Endothelial cell of umbilical vein (primary cell): Measurements from ENCODE around the gene SUSD5. TPM values are rescaled to one million over a fixed set of nuclear protein-coding genes. Genes with fewer than 3 reads are reported as not detected.

ENCODE experiments used
- BruUV-seq: library from RNA; stranded (reverse); fragments of 400-500 nt; replicated peaks from 2 replicates; lab custom pipeline; 2021; lab: Mats Ljungman, UMichigan
- CTCF ChIA-PET: fragments of 300-600, 350-600 bp; sonication (Branson Sonifier 250); formaldehyde crosslinking; loops from one replicate; lab custom pipeline; 2021; ENCODE audit warnings: antibody characterized with exemption, inconsistent platforms; lab: Charles Lee
- POLR2A ChIA-PET: fragments of 300-600, 350-600 bp; sonication (Branson Sonifier 250); formaldehyde crosslinking; loops from one replicate; lab custom pipeline; 2021; ENCODE audit warnings: antibody characterized with exemption, inconsistent platforms; lab: Charles Lee
- DNase-seq: peaks from one replicate; pipeline ENCODE4 v3.0.0-alpha.2; 2011; ENCODE audit warnings: low read depth, low spot score
- FAIRE-seq: peaks from 2 replicates; lab custom pipeline; 2011; peaks lifted over from hg19 to GRCh38; lab: Jason Lieb, UNC
- H2AFZ ChIP-seq: 2 replicates; pipeline ENCODE4 v1.6.0; 2012; ENCODE audit warnings: low read depth, low read length, control low read depth, inconsistent platforms
- H3K27ac ChIP-seq: 2 replicates; pipeline ENCODE4 v1.5.1; 2011; ENCODE audit warnings: low read depth, mild to moderate bottlenecking, control low read depth, low read length, moderate library complexity; ENCODE audit not compliant: insufficient read depth
- H3K27me3 ChIP-seq, 2 experiments: 2 replicates each; pipeline versions ENCODE4 v1.6.0 to v1.6.1; 2011; ENCODE audit warnings: low read length in 2 of 2, mixed read lengths in 1 of 2; ENCODE audit not compliant: control insufficient read depth in 2 of 2, insufficient read depth in 2 of 2
- H3K36me3 ChIP-seq, 2 experiments: 2 replicates in 1 of 2; 3 replicates in 1 of 2; pipeline ENCODE4 v1.5.1; 2011; ENCODE audit warnings: low read length in 2 of 2, mild to moderate bottlenecking in 1 of 2, moderate library complexity in 1 of 2; ENCODE audit not compliant: control insufficient read depth in 2 of 2, insufficient read depth in 2 of 2; ENCODE audit errors: extremely low read depth in 1 of 2
- H3K4me1 ChIP-seq: 3 replicates; pipeline ENCODE4 v1.5.1; 2011; ENCODE audit warnings: mild to moderate bottlenecking, low read length; ENCODE audit not compliant: control insufficient read depth, insufficient read depth; ENCODE audit errors: extremely low read depth
- H3K4me2 ChIP-seq: 2 replicates; pipeline ENCODE4 v1.6.1; 2011; ENCODE audit warnings: low read length, control low read depth, mixed read lengths; ENCODE audit not compliant: insufficient read depth
- H3K4me3 ChIP-seq, 3 experiments: fragments of 200-600 bp in 1 of 3; sonication (generic), shearing (Covaris generic) in 1 of 3; replicated peaks in 1 of 3; 2 replicates each; pipeline ENCODE4 v1.5.1; 2011 to 2016; ENCODE audit warnings: control low read depth in 3 of 3, low read length in 3 of 3, mild to moderate bottlenecking in 2 of 3, inconsistent platforms in 1 of 3, low read depth in 1 of 3, moderate library complexity in 1 of 3; ENCODE audit not compliant: insufficient read depth in 1 of 3
- H3K79me2 ChIP-seq: 2 replicates; pipeline ENCODE4 v1.6.0; 2012; ENCODE audit warnings: low read length, inconsistent platforms; ENCODE audit not compliant: control insufficient read depth, insufficient read depth
- H3K9ac ChIP-seq: replicated peaks from 2 replicates; pipeline ENCODE3; 2011; ENCODE audit warnings: low read length, control low read depth; ENCODE audit not compliant: insufficient read depth; ENCODE audit errors: extremely low read depth
- H3K9me1 ChIP-seq: replicated peaks from 3 replicates; pipeline ENCODE4 v1.6.0; 2011; ENCODE audit warnings: mild to moderate bottlenecking, low read length; ENCODE audit not compliant: control insufficient read depth, insufficient read depth; ENCODE audit errors: extremely low read depth
- H3K9me3 ChIP-seq: replicated peaks from 2 replicates; pipeline ENCODE4 v1.5.1; 2012; ENCODE audit warnings: low read length, inconsistent platforms; ENCODE audit not compliant: control insufficient read depth, insufficient read depth
- H4K20me1 ChIP-seq: replicated peaks from 2 replicates; pipeline ENCODE3; 2011; ENCODE audit warnings: mild to moderate bottlenecking, low read length; ENCODE audit not compliant: control insufficient read depth, insufficient read depth; ENCODE audit errors: extremely low read depth
- CTCF ChIP-seq, 2 donors: IDR thresholded peaks; 1 replicate in 1 of 2; 2 replicates in 1 of 2; pipeline ENCODE4 v1.5.1; 2011; ENCODE audit warnings: low read length in 2 of 2, mild to moderate bottlenecking in 2 of 2, moderate library complexity in 2 of 2, control low read depth in 1 of 2, inconsistent platforms in 1 of 2, low read depth in 1 of 2; ENCODE audit not compliant: insufficient read depth in 1 of 2; ENCODE audit errors: extremely low read depth in 1 of 2
- FOS ChIP-seq: IDR thresholded peaks from 2 replicates; pipeline ENCODE4 v1.6.1; 2011; ENCODE audit warnings: mild to moderate bottlenecking, low read length, moderate library complexity, borderline replicate concordance; ENCODE audit not compliant: insufficient read depth
- GATA2 ChIP-seq: IDR thresholded peaks from 2 replicates; pipeline ENCODE4 v1.7.0; 2011; ENCODE audit warnings: low read depth, mild to moderate bottlenecking, moderate library complexity, mixed read lengths, low read length; ENCODE audit not compliant: insufficient read length, insufficient read depth
- JUN ChIP-seq: IDR thresholded peaks from 2 replicates; pipeline ENCODE4 v1.6.1; 2011; ENCODE audit warnings: borderline replicate concordance, low read depth; ENCODE audit not compliant: insufficient read length, insufficient read depth
- MYC ChIP-seq: IDR thresholded peaks from one replicate; pipeline ENCODE4 v1.6.1; 2011; ENCODE audit warnings: mild to moderate bottlenecking, low read depth, low read length
- POLR2AphosphoS5 ChIP-seq: IDR thresholded peaks from 2 replicates; pipeline ENCODE4 v1.6.1; 2012; ENCODE audit warnings: low read depth, mild to moderate bottlenecking, control low read depth, low read length, moderate library complexity; ENCODE audit not compliant: insufficient read depth
- dilution Hi-C: fragments of 300-500 bp; cut with MboI; formaldehyde crosslinking; loops from one replicate; pipeline ENCODE4 v1.15.0; 2019; ENCODE audit warnings: low sequenced_read_pairs; ENCODE audit not compliant: extremely low pct_ligation_motif_present
- intact Hi-C: fragments of 100-400 bp; cut with micrococcal nuclease; formaldehyde crosslinking; loops from one replicate; pipeline ENCODE4 v1.10.0; 2022
- polyA plus RNA-seq, 4 experiments: library from polyadenylated mRNA; depleted of rRNA in 3 of 4; stranded (reverse) in 3 of 4; unstranded in 1 of 4; fragments of >200 nt; gene quantifications; 2 replicates each; pipeline versions ENCODE4 v1.2.1 to v1.2.3, GENCODE V29; 2011 to 2012; ENCODE audit warnings: missing spikeins in 1 of 4
- total RNA-seq: library from RNA; stranded (reverse); gene quantifications from 2 replicates; pipeline ENCODE4 v1.2.3, GENCODE V29; 2021
- TF ChIP-seq, protein P1 (sequence below): IDR thresholded peaks from 2 replicates; pipeline ENCODE4 v1.6.1; 2011; ENCODE audit not compliant: insufficient read depth, insufficient read length

Gene SUSD5
- total and polyA plus RNA-seq, 2 donors (not counting 3 experiments of a cell fraction or from before 2014, with no cell fraction given): 7.7 to 18.8 TPM

GRCh38 chr3:33174095-33174494, 44.5 kb downstream of the SUSD5 start:
- Histone ChIP-seq H3K9me1 (no peaks in the 10 kb centered on the region), H3K4me2 (no peak overlapping the region), H2AFZ (no peak overlapping the region), H3K27me3 (no peaks in the 10 kb centered on the region), H4K20me1 (no peaks in the 10 kb centered on the region), H3K4me1 (no peaks in the 10 kb centered on the region), H3K27ac (no peak overlapping the region), H3K9me3 (no peaks in the 10 kb centered on the region), H3K9ac (no peak overlapping the region), H3K4me3 (no peak overlapping the region), H3K79me2 (no peaks in the 10 kb centered on the region), H3K36me3 (peaks cover 0 to 1% of the 10 kb centered on the region in 2 experiments)
- TF ChIP-seq FOS (no peak), CTCF (IDR thresholded peaks at IDR 0.05; ENCODE audit: extremely low read depth in 1 of 2, insufficient read depth in 1 of 2, low read depth in 1 of 2, low read length in 2 of 2) (no peak), POLR2AphosphoS5 (no peak), MYC (no peak), JUN (no peak), GATA2 (no peak)
- TF ChIP-seq, protein P1, sequence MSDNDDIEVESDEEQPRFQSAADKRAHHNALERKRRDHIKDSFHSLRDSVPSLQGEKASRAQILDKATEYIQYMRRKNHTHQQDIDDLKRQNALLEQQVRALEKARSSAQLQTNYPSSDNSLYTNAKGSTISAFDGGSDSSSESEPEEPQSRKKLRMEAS: no peak
- no peak for DNase-seq
- dilution Hi-C loops: no loop called here
- POLR2A ChIA-PET: no interaction called here
- no peak for FAIRE-seq
- no TSS peak for BruUV-seq
- intact Hi-C loops: no loop called here
- CTCF ChIA-PET: no interaction called here
